Activated T-cell treated with anti-CD3 and anti-CD28 coated beads for 48 hours (primary cell): ENCODE measurements around the gene PTGDR2.

Experiments used
- DNase-seq: peaks from one replicate; pipeline ENCODE4 v3.0.0-alpha.2; 2020; ENCODE audit warnings: low read depth

Gene PTGDR2

DNA sequence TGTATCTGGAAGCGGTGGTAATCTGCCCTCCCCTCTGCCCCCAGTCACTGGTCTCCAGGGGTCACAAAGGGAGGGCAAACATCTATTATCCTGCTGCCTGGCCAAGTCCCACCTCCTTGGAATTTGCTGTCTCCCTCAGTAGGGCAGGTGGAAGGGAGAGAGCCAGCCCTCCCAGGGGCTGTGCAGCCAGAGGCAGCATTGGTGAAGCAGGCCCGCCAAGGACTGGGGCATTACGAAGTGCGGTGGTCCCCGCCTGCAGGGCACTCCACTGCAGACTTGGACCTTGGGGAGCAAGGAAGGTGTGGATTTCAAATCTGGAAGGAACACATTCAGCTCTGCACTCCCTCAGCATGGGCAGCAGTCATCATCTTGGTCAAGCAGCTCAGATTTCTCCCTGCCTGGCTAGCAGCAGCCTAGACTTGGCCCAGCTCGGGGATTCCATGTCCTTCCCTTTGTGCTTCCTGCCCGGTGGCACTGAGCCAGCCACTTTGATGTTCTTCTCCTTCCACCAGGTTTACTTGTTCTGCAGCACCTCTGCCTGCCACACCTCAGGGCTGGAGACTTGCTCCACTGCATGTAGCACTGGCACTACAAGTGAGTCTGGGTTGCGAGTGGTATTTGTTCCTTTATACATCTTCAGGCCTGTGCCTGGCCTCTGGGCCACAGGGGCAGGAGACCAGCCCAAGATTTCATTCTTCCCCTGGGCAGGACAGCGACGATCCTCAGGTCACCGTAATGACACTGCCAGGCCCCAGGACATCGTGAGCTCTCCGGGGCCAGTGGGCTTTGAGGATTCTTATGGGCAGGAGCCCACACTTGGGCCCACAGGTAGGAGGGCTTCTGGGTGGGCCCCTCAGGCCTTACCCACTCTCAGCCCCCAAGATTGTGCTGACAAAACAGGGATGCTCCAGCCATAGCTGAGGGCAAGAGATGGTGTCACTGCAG is 18.9 kb upstream of the PTGDR2 start:
- DNase-seq = no peak

DNA sequence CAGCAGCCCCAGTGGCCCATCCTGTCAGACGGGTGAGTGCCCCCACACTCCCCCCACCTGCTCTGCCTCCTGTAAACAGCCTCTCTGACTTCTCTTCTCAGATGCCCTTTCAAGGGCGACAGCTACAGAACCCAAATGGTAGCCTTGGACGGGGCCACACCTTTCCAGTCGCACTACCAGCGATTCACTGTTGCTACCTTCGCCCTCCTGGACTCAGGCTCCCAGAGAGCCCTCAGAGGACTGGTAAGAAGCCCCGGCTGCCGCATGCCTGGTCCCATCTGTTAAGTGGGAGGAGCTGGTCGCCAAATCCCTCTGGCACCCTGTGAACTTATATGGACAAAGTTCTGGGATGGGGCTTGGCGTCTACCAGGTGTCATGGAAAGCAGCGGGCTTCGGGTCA is 17.8 kb upstream of the PTGDR2 start:
- DNase-seq = no peak

DNA sequence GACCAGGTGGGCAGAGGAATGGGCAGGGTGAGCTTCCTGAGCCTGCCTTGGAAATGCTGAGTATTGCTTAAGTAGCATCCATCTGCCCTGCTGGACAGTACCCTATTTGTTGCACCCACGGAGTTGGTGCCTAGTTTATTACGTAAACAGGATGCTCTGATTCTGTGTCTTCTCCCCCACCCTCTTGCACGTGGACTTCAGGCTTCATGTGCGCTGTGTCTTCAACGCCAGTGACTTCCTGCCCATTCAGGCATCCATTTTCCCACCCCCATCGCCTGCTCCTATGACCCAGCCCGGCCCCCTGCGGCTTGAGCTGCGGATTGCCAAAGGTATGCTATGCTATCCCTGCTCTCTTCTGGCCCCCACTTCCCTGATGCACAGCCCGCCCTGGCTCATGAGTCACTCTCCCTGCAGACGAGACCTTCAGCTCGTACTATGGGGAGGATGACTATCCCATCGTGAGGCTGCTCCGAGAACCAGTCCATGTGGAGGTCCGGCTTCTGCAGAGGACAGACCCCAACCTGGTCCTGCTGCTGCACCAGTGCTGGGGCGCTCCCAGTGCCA is 17.3 kb upstream of the PTGDR2 start:
- DNase-seq = no peak

DNA sequence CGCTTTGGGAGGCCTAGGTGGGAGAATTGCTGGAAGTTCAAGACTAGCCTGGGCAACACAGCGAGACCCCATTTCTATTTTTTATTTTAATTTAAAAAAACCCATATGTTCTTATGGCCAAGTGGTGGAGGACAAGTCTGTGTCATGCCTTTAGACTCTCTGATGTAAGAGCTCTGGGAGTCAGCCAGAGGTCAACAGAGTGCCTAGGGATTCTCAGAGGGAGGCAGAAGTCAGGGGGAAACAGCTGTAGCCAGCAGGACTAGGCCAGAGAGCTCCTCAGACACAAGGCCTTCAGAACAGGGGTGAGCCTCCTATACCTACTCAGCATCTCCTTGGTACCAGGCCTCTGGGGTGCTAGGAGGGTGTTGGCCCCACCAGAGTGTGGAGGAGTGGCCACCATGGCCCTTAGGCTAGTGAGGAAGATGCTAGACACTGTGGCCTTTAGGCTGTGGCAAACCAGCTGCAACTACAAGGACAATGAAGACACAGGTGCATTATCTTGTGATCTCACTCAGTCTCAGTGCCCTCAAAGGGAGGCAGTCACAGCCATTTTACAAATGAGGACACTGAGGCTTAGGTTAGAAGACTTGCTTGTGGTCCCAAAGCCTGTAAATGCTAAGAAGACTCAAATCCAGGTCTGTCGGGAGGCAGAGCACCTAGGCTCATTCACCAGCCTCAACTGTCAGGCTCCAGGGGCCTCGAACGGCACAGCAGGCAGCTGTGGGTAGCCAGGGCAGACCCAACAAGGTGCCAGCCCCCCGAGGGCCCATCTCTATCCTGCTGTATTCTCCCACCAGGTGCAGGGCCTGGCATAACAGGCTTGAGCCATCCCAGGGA is 16.6 kb upstream of the PTGDR2 start:
- no peak for DNase-seq

DNA sequence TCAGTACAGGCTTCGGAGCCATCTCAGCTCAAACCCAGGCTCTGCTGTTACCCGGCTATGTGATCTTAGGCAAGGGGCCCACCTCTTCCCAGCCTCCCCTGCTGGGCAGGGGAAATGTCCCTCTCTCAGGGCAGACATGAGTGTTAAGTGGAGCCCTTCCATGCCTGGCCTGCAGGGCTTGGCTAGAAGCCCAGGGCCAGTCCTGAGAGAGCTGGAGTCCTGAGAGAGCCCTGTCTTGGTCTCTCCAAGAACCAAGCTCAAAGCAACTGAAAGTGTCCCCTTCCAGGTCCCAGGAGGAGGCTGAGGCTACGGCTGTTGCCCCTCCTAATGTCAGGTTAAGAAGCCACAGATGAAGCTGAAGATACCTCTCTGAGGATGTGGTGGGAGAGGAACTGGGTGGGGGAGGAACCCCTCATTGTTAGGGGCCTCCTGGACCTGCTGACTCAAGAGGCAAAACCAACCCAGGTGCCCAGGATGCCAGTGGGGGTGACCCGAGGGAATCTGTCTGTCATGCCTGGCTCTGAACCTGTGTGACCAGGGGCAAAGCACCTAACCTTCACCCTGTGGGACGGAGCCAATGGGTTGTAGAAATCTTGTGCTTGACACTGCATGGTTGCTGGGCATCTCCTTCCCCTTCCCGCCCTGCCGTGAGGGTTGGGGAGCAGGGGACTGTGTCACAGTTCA is 15.8 kb upstream of the PTGDR2 start:
- DNase-seq = no peak

DNA sequence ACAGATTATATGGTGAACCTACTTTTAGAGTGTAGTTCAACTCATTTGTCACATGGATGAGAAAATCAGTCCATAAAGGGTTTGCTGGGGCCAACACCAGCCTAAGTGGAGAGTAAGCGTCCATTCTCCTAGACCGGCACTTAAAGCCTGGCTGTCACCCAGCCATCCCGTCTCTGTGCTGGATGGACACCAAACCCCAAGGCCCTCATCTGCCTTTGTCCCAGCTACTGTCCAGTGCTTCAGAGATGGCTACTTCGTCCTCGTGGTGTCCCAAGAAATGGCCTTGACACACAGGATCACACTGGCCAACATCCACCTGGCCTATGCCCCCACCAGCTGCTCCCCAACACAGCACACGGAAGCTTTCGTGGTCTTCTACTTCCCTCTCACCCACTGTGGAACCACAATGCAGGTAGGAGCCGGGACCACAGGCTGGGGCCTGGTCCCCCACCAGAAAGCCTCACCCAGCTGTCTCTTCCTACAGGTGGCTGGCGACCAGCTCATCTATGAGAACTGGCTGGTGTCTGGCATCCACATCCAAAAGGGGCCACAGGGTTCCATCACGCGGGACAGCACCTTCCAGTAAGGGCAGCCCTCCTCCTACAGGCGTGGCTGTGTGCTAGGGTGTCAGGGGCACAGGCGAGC is 15.1 kb upstream of the PTGDR2 start:
- DNase-seq = no peak

DNA sequence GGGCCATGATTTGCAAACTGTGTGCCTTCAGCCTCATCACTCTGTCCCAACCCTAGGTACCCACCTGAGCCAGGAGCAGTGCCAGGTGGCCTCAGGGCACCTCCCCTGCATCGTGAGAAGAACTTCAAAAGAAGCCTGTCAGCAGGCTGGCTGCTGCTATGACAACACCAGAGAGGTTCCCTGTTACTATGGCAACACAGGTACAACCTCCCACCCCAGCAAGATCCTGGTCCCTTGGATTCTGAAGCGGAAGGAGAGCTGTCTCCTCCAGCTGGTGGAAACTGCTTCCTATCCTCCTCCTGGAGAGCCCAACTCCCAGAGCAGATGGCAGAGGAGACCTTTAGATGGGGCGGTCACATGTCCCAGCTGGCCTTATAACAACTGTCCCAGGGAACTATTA is 14.5 kb upstream of the PTGDR2 start:
- DNase-seq = no peak

DNA sequence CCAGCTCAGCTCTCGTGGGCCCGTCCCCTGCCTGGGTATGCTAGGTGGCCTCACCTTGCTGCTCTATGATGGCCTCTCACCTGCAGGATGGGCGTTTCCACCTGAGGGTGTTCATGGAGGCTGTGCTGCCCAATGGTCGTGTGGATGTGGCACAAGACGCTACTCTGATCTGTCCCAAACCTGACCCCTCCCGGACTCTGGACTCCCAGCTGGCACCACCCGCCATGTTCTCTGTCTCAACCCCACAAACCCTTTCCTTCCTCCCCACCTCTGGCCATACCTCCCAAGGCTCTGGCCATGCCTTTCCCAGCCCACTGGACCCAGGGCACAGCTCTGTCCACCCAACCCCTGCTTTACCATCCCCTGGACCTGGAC is 13.7 kb upstream of the PTGDR2 start:
- DNase-seq = no peak

DNA sequence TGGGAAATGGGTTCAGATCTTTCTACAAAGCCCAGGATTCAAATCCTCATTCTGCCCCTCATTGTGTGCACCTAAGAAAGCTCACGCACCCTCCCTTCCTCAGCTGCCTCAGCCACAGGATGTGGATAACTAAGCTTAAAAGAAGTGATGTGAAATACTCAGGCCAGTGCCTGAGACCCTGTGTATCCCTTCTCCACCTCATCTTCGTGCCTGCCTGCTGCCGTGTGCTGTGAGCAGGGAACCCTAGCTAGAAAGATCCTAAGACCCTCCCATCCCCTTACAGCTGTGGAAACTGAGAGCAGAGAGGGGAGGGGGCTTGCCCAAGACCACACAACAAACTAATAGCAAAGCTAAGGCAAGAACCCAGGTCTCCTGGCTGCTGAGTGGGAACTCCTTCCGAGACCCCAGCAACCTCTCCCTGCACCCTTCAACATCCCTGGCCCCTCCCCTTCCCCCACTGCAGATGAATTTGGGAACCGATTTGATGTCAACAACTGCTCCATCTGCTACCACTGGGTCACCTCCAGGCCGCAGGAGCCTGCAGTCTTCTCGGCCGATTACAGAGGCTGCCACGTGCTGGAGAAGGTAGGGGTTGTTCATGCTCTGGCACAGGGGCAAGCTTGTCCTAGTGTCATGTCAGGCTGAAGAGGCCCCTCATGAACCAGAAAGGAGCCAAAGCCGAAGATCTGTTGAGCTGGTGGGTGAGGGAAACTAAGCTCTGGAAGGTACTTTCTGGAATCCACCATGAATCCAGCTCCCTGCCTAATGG is 13.1 kb upstream of the PTGDR2 start:
- DNase-seq = no peak

DNA sequence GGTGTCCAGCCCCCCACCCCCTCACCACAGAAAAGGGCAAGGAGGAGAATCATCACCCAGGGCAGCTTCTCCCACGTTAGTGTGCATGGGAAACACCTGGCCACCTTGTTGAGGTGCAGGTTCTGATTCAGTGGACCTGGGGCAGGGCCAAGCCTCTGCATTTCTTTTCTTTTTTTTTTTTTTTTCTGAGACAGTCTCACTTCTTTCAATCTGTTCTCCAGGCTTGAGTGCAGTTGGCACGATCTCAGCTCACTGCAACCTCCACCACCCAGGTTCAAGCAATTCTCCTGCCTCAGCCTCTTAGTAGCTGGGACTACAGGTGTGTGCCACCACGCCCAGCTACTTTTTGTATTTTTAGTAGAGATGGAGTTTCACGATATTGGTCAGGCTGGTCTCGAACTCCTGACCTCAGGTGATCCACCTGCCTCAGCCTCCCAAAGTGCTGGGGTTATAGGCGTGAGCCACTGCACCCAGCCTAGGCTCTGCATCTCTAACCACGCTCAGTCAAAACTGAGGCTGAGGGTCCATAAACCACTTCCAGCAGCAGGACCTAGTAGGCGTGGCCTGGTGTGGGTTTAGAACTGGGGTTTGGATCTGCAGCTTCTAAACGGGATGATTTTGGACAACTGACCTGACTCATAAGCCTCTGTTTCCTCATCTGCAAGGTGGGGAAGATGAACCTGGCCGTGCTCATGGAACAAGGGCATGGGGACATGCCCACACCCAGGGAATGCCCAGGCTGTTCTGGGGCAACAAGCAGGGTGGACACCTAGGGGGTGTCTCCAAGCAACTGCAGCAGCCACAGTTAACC is 12.3 kb upstream of the PTGDR2 start:
- DNase-seq = no peak

DNA sequence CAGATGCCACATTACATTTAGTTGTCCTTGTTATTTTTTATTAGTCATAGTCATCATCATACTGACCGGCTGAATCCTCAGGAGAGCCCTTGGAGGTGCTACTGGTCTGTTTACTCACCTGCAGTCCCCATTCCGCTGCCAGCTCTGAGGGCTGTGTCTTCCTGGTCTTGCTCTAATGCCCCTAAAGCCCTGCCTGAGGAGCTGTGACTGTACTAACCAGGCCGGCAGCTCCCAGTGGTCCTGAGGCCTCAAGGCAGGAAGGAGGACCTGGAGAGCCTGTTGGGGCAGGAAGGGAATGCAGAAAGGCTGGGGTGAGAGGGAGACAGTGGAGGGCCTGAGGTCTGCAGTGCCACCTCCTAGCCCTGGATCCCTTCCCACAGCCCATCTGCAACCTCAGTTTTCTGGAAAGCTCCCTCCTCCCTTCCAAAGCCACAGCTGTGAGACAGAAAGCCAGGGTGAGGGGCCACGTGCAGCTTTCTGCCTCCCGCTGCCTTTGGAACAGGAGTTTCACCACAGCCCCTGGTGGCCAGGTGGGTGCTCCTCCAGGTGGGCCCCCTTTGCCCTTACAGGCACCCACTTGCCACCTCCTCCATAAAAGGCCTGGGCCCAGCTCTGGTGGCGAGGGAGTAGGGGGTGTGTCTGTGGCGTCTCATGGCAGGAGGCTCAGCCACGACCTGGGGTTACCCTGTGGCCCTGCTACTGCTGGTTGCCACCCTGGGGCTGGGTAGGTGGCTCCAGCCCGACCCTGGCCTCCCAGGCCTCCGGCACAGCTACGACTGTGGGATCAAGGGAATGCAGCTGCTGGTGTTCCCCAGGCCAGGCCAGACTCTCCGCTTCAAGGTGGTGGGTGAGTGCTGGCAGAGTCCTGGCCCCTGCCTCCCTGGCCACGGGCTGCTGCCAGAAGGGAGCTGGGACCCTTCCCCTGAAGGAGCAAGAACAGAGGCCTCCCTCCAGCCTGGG is 11.4 kb upstream of the PTGDR2 start, which contains the start of gene ZP1:
Gene ZP1, plus strand, starts transcription at position 632 of the 960 bp plus-strand sequence. Its CDS starts 20 bp downstream, at position 652.
- DNase-seq = no peak

DNA sequence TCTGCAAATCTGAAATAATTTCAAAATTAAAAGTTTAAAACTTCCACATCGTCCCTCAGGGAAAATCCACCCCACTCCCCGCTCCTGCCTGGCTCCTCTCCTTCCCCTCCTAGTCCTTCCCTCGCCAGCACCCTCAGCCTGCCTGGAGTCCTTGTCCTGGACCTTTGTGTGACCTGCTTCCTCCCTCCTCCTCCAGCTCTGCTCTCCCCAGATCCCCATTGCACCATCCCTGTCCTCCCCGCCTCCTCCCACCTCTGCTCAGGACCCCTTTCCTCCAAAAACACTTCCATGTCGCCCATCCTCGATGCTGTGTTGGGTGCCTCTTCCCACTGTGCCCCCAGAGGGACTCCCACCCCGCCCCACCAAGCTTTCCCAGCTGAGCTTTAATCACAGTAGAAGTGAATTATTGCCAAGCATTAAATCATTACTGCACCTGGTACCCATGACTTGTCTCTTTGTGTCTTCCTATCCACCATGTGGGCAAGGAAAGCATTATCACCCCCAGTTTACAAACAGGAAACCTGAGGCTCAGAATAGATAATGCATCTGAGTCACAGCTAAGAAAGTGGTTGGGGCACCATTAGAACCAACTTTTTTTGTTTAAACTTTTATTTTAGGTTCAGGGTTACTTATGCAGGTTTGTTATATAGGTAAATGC is 9.2 kb upstream of the PTGDR2 start:
- DNase-seq = no peak

DNA sequence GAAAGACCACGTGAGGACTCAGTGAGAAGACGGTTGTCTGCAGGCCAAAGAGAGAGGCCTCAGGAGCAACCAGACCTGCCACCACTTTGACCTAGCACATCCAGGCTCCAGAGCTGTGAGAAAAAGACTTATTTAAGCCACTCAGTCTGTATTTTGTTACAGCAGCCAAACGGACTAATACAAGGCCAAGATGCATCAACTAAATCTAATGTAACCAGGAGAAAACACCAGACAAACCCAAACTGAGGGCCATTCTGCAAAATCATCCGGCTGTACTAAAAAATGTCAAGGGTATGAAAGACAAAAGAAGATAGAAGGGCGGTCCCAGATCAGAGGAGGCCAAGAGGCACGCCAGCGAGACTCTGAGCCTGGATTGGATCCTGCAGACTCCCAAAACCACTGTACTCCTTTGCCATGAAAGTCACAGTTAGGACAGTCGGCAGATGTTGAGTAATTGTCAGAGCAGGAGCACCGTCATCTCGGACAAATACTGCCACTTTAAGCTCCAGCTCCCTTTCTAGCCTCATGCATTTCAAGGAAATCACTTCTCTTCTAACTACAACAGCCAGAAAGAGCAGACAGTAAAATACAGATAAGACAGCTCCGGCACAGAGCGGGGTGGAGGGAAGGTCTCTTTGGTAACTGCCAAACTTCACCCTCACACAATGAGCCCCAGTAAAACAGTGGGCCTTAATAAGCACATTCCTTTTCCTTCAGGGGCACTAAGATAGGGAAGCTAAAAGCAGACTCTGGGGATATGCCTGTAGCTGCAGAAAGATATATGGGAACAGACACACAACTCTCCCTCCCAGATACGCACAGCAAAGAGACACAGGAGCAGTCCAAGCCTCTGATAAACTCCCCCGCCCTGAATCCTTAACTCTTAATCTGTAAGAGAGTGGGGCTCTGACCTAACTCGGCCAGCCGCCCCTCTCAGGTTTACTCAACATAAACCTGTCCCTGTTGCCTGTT is 8.1 kb upstream of the PTGDR2 start:
- DNase-seq = no peak

DNA sequence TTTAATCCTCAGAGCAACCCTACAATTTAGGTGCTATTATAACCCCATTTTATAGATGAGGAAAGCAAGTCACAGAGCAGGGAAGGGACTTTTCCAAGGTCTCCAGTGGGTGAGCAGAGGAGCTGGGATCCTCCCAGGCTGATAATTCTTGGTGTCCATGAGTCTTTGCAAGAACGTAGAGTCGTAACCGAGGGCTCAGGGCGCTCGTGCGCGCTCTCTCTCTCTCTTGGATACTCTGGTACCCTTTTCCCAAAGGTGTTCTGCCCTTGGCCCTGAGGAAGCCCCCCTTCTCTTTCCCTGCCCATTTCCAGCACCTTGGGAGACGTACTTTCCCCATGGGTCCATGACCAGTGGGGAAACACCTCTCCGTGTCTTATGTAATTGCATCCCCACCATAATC is 6.4 kb upstream of the PTGDR2 start:
- DNase-seq = no peak

DNA sequence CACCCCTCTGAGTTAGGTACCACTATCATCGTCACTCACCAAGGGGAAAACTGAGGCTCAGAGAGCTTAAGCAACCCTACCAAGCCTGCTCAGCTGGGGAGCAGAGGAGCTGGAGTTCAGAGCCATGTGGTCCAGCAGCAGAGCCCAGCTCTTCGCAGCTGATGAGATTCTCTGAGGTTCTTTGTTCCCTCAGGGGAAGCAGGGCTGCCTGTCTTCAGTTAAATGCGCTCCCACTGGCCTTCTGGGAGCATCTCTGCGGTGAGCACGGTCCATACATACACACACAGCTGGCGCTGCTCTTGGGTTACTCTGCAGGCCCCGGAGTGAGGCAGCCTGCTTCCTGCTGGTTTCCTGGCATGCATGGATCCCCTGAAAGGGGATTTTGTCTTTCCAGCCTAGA is 5.2 kb upstream of the PTGDR2 start:
- no peak for DNase-seq

DNA sequence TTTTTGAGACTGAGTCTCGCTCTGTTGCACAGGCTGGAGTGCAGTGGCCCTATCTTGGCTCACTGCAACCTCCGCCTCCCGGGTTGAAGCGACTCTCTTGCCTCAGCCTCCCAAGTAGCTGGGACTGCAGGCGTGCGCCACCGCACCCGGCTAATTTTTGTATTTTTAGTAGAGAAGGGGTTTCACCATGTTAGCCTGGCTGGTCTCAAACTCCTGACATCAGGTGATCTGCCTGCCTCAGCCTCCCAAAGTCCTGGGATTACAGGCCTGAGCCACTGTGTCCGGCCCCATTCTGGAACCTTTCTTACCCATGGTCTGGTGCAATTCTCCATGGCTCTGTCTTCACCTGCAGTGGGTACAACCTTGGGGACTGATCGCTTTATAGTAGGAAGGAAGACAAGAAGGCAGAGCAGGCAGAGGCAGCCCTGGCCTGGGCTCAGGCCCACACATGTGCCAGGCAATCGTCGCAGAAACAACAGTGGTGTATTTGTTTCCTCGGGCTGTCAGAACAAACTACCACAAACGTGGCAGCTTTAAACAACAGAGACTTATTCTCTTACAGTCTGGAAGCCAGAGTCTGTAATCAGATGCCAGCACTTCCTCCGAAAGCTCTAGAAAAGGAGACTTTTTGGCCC is 4.0 kb upstream of the PTGDR2 start:
- DNase-seq = no peak
